Measurements from ENCODE around the gene SSBP2.

The SSBP2 gene

DNA sequence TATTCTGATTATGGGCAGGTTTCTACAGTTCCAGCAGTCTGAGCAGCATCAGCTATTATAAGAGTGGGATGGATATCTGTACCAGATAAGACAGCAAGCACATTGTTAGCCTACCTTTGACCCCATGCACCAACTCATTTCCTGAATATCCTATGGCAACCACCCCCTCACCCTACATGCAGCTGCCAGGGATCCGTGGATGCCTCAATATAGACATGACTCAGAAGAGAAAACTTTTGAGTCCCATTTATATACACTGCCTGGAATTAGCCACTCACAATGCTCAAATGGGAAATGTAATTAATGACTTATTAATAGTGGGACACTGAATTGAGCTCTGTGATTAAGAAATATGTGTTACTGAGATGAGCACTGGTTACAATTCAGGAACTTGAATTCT lies 124.4 kb downstream of the SSBP2 start:
- DNase-seq (ENCODE audit: low read depth), result peak; percentile 78
- TF ChIP-seq, protein P1, sequence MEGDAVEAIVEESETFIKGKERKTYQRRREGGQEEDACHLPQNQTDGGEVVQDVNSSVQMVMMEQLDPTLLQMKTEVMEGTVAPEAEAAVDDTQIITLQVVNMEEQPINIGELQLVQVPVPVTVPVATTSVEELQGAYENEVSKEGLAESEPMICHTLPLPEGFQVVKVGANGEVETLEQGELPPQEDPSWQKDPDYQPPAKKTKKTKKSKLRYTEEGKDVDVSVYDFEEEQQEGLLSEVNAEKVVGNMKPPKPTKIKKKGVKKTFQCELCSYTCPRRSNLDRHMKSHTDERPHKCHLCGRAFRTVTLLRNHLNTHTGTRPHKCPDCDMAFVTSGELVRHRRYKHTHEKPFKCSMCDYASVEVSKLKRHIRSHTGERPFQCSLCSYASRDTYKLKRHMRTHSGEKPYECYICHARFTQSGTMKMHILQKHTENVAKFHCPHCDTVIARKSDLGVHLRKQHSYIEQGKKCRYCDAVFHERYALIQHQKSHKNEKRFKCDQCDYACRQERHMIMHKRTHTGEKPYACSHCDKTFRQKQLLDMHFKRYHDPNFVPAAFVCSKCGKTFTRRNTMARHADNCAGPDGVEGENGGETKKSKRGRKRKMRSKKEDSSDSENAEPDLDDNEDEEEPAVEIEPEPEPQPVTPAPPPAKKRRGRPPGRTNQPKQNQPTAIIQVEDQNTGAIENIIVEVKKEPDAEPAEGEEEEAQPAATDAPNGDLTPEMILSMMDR (conservative IDR thresholded peaks at IDR 0.05; ENCODE audit: control insufficient read depth, insufficient read depth, low read depth, low read length), result no peak
- no peak overlapping the region for H3K4me3 ChIP-seq (ENCODE audit: control insufficient read depth, low read depth, low read length)

DNA sequence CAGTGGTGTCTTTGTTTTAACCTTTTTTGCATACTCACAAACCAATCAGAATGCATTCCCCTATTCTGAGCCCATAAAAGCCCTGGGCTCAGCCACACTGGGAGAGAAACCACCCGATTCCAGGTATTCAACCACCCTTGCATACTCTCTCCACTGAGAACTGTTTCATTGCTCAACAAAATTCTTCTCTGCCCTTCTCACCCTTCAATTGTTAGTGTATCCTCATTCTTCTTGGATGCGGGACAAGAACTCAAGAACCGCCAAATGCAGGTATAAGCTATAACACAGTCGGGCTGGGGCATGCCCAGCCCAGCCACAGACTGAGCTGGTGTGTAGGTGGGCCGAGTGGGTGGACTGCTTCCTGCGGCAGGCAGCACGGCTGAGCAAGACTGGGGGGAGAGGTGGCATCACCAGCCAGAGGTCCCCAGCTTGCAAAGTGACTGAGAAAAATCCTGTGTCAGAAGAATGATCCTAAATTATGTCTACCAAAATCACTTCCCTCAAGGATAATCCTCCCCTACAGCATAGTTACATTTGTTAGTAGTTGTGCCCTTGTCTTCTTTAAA lies 141.0 kb downstream of the SSBP2 start:
- TF ChIP-seq, protein P1 (conservative IDR thresholded peaks at IDR 0.05; ENCODE audit: control insufficient read depth, insufficient read depth, low read depth, low read length), result no peak
- DNase-seq (ENCODE audit: low read depth), result no peak
- no peak overlapping the region for H3K4me3 ChIP-seq (ENCODE audit: control insufficient read depth, low read depth, low read length)

DNA sequence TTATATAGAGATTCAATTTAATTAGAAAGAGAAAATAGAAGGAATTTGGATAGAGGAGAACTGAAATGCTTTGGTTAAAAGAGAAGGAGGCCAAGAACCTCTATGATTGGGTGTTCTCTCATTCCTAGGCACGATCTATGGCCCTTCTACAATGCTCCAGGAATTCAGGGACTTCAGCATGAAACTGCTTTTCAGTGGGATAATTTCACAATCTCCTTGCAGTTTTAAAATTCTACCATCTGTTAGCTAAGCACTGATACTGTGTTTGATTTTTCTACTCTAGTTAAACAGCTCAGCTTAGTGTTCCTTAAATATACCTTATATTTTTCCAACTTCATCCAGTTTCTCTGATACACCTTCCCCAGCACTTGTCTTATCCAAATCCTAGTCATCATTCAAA lies 141.9 kb downstream of the SSBP2 start:
- no peak overlapping the region for H3K4me3 ChIP-seq (ENCODE audit: control insufficient read depth, low read depth, low read length)
- TF ChIP-seq, protein P1 (conservative IDR thresholded peaks at IDR 0.05; ENCODE audit: control insufficient read depth, insufficient read depth, low read depth, low read length), result no peak
- DNase-seq (ENCODE audit: low read depth), result no peak

DNA sequence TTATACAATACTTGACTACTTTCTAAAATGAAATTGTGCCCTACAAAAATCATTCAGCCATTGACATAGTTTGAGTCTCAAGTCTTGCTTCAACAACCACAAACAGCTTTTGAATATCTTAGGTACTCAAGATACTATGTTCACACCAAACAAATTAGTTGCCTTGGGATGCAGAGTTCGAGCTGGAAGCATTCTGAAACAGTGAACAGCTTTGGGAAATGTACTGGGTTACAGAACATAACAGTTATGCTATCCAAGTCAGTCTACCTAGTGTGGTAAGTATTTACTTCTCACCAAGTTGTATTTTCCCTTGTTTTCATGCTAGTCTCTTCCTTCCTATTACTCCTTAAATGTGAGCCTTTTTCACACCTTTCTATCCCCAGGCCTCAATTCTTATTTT lies 143.2 kb downstream of the SSBP2 start:
- TF ChIP-seq, protein P1 (conservative IDR thresholded peaks at IDR 0.05; ENCODE audit: control insufficient read depth, insufficient read depth, low read depth, low read length), result no peak
- DNase-seq (ENCODE audit: low read depth), result no peak
- H3K4me3 ChIP-seq (ENCODE audit: control insufficient read depth, low read depth, low read length), result no peak overlapping the region

DNA sequence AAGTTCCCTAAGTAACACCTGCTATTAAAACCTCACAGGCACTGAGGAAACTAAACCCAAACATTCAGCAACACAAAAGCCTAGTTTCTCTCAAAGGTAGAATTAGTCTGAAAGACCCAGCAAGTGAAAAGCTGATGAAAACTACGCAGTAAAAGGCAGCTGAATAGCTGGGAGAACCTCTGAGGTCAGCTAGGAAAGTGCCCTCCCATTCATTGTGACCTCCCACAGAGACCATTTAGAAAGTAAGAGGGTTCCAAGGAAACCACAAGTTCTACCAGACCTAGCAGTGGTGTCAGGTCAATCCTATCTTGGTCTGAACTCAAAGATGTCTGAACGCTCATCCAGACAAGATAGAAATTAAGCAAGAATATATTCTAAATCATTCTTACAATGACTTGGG lies 144.7 kb downstream of the SSBP2 start:
- H3K4me3 ChIP-seq (ENCODE audit: control insufficient read depth, low read depth, low read length), result no peak overlapping the region
- TF ChIP-seq, protein P1 (conservative IDR thresholded peaks at IDR 0.05; ENCODE audit: control insufficient read depth, insufficient read depth, low read depth, low read length), result no peak
- DNase-seq (ENCODE audit: low read depth), result no peak

DNA sequence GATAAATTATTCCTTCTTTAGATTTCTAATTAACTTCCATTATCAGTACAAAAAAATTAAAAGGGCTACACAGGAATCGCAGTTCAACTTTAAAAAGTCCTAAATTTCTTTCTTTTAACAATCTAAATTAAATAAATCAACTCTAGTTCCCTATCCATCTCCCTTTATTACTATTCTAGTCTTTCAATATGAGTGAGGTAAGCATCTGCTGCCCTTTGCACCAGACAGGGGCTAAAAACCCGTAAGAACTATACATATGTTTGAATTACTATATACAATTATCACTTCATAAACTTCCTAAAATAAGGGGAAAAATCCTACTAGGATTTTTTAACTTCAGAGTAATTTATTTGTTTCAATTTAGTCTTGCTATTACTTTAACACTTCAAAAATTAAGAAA lies 145.6 kb downstream of the SSBP2 start:
- TF ChIP-seq, protein P1 (conservative IDR thresholded peaks at IDR 0.05; ENCODE audit: control insufficient read depth, insufficient read depth, low read depth, low read length), result no peak
- DNase-seq (ENCODE audit: low read depth), result no peak
- no peak overlapping the region for H3K4me3 ChIP-seq (ENCODE audit: control insufficient read depth, low read depth, low read length)

DNA sequence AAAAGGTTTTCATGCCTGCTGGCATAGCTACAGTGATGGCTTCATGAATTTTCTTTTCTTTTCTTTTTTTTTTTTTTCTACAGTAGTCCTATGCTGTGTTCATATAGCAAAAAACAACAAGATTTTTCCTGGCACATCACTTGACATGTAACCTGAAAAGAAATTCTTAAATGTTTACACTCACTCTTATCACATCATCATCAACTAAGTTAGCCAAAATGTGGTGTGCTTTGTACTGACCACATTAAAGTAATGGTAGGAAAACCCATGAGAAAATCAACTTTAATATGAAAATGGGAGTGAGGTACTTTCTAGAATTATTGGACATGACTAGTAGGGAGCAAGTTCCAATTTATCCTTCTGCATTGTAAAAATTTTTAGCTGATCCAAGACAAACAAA lies 146.7 kb downstream of the SSBP2 start:
- no peak overlapping the region for H3K4me3 ChIP-seq (ENCODE audit: control insufficient read depth, low read depth, low read length)
- no peak for DNase-seq (ENCODE audit: low read depth)
- TF ChIP-seq, protein P1 (conservative IDR thresholded peaks at IDR 0.05; ENCODE audit: control insufficient read depth, insufficient read depth, low read depth, low read length), result no peak
